GM21723 (cell line): ENCODE results near the gene CEP70.
"Not testable (repeated sequence)": the region's sequence is repeated elsewhere in the genome, so short reads cannot be mapped to it uniquely, and the experiment has no call there.

Experiments used
- ATAC-seq: cut with Tn5 transposase; IDR thresholded peaks from one replicate; pipeline ENCODE4 v1.9.1; 2021; ENCODE audit warnings: mild to moderate bottlenecking, moderate library complexity; ENCODE audit not compliant: unreplicated experiment

Gene CEP70

GRCh38 chr3:138594150-138594934, at the start of gene CEP70:
TSS of gene CEP70 (minus strand) at chr3:138594260. CDS start at chr3:138572927, 21,333 bp downstream.
- ATAC-seq: peak; percentile 90

GRCh38 chr3:138642927-138643253, 48.8 kb upstream of the CEP70 start:
- no peak for ATAC-seq

GRCh38 chr3:138642226-138642926, 48.3 kb upstream of the CEP70 start:
- no peak for ATAC-seq

GRCh38 chr3:138640537-138640936, 46.5 kb upstream of the CEP70 start:
- no peak for ATAC-seq

GRCh38 chr3:138638641-138639040, 44.6 kb upstream of the CEP70 start:
- ATAC-seq: no peak

- no peak for ATAC-seq
Measured at GRCh38 chr3:138629526-138629925, 35.5 kb upstream of the CEP70 start.

- no peak for ATAC-seq
Measured at GRCh38 chr3:138625707-138626365, 31.8 kb upstream of the CEP70 start.

- ATAC-seq: no peak
Measured at GRCh38 chr3:138624518-138624917, 30.5 kb upstream of the CEP70 start.

- ATAC-seq: no peak
Measured at GRCh38 chr3:138620431-138620830, 26.4 kb upstream of the CEP70 start.

- no peak for ATAC-seq
Measured at GRCh38 chr3:138615462-138615861, 21.4 kb upstream of the CEP70 start.

GRCh38 chr3:138609898-138610266, 15.8 kb upstream of the CEP70 start:
- ATAC-seq: no peak

- peak; percentile 72 for ATAC-seq
Measured at GRCh38 chr3:138608322-138609135, 14.5 kb upstream of the CEP70 start, which contains the start of gene FAIM. TSS of gene FAIM (plus strand) at chr3:138608771. CDS start at chr3:138619727, 10,956 bp downstream.

- not testable (repeated sequence) for ATAC-seq
Measured at GRCh38 chr3:138604106-138604595, 10.1 kb upstream of the CEP70 start.

- not testable (repeated sequence) for ATAC-seq
Measured at GRCh38 chr3:138601661-138602060, 7.6 kb upstream of the CEP70 start.

GRCh38 chr3:138600100-138600745, 6.2 kb upstream of the CEP70 start:
- no peak for ATAC-seq

- no peak for ATAC-seq
Measured at GRCh38 chr3:138598534-138598933, 4.5 kb upstream of the CEP70 start.

- not testable (repeated sequence) for ATAC-seq
Measured at GRCh38 chr3:138597186-138597976, 3.3 kb upstream of the CEP70 start.

- no peak for ATAC-seq
Measured at GRCh38 chr3:138594935-138595610, 1.0 kb upstream of the CEP70 start.
